Activated CD4-positive, alpha-beta T cell treated with anti-CD3 and anti-CD28 coated beads, Interleukin-2, Interleukin-6, amounts not matched to agents 100 ng/mL and 50 ng/mL, durations not matched to agents 16 hours and 8 hours (primary cell): ENCODE data around the gene MCM3.

Experiments
- DNase-seq: peaks from one replicate; pipeline ENCODE4 v3.0.0-alpha.2; 2020

The MCM3 gene

GRCh38 chr6:52245425-52245824, 39.1 kb downstream of the MCM3 start:
- DNase-seq: no peak

DNA sequence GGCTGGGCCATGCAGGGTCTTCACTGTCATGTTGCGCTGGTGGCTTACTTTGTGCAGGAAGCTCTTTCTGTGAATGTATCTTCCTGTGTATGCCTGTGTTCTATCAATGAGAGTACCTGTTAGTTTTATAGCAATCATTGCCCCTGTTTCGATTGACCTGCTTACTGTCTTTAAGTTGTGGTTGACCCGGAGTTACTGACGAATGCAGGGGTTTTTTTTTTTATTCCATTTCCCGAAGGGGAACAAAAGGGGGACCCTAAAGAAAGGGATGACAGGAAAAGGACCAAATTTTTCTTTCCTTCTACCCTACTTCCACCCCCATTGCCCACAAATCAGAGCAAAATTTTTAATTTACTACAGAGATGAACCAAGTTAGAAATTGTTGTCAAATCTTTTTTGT, 40.1 kb downstream of the MCM3 start, which contains the start of gene IL17F:
Gene IL17F (minus strand): TSS at position 101 of the 400 bp plus-strand sequence. CDS start 71 bp downstream, at position 30.
- DNase-seq: no peak

DNA sequence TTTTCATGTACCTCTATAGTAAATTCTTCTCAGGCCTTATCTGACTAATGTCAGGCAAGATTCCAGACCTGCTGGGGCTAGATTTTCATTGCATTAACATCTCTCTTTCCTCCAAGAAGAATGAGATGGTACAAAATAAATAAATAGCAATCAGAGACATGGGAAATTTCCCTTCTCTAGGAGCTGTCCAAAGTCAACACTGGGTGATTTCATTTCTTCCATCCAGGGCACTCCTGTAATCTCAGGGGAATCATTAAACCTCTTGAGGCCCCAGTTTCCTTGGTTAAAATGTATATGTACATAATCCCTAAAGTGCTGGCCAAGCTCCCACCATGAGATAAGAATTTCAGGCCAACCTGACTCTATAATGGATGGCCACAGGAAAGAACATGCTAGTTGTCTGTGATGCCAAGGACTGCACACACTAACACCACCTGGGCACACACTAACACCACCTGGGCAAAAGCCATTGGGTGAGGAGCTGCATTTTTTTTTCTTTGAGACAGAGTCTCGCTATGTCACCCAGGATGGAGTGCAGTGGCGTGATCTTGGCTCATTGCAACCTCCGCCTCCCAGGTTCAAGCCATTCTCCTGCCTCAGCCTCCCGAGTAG, 41.2 kb downstream of the MCM3 start:
- no peak for DNase-seq

DNA sequence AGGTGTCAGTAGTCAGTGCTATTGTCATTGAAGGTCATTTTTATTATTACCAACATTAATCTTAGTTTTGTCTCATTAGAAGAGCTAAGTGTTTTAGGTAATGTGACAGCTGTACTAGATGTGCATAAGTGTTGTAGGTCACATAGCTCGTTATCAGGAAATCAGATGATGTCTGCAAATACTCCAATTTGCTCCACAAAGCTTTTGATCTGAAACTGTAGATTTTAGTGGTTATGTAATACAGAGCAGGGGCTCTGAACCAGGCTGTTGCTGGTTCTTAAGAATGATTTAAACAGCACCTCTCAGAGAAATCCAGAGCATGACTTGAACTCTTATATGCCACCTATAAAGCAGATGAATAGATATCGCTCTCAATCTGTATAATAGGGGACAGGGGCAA, 42.7 kb downstream of the MCM3 start:
- DNase-seq: no peak

DNA sequence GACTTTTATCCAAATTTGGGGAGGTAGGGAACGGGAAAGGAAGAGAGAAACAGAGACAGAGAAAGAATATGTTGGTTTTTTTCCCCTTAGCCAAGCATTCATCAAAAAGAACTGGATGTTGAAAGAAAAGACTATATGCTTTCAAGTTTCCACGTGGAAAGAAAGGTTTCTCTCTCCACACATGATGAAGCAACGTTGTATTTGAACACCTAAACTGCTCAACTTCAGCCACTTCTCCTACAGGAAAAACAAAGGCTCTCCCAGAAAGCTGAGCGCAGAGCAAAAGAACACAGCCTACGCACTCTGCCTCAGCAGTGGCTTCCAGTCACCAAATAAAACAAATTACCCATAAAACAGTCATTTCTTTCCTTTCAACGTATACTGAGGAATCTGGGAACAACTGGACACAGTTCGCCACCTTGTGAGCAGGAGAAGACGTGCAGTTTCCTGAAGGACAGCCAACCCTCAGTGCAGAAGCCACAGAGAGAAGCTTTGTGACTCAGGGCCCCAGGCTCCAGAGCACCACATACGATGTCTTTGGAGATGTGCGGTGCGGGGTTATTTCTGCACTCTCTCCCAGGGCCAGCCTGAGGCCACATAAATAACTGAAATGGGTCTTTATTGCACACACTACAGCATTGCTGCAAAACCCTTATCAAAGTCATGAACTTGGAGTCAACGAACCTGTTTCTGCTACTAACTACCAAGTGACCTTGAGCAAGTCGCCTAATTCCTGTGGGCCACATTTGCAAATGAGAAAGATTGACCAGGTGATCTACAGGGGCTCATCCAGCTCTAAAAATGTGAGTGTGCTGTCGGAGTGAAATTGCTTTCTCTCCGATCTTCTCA, 50.3 kb downstream of the MCM3 start:
- DNase-seq: peak; percentile 76

DNA sequence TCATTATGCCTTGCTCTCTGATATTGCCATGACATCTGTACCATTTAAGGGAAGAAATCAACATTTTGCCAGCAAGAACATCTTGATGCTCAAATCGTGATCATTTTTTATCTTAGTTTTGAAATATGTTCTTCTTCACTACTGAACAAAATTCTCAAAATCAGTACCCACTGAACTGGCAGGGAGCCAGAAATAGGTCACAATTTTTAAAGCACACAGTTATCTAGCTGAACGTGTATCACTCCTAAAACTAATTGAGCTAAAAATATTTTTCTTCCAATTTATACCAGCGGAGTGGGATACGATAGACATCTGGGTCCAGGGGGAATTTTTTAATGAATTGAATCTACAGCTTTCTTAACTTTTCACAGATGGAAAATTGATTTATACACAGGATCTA, 51.5 kb downstream of the MCM3 start:
- DNase-seq: no peak

GRCh38 chr6:52231406-52232127, 53.0 kb downstream of the MCM3 start:
- peak; percentile 84 for DNase-seq

DNA sequence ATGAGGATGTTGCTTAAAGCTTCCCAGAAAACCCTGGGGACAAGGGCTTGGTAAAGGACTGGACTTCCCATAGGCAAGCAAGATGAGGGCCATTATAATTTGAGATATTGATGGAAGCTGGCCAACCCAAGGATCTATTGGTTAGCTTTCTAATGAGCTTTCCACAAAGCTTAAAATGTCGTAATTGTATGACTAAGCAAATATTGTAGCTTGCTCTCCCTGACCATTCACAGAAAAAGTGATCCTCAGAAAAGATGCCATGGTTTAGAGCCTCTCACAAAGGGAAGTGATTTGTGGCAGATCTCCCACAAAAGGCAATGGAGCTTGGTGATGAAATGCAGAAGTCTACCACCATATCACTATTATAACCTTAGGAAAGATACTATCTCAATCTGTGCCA, 53.9 kb downstream of the MCM3 start:
- no peak for DNase-seq

GRCh38 chr6:52227495-52227894, 57.0 kb downstream of the MCM3 start:
- DNase-seq: peak; percentile 96

GRCh38 chr6:52221302-52221701, 63.2 kb downstream of the MCM3 start:
- peak; percentile 72 for DNase-seq

DNA sequence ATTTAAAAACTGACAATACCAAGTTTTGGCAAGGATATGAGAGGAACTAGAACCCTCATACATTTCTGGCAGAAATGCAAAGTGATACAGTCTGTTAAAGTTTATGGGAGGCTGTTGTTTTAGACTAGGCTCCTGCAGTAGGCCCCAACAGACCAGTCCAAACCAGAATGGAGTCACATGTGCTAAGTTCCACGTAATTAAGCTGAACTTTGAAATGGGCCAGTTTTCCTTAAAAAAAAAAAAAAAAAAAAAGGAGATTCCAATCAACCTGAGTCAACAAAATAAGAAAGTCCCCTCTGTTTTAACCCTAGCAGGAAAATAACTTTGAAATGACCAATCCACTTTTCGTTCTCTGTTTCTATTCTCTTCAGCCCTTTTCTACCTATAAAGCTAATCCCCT, 66.8 kb downstream of the MCM3 start:
- DNase-seq: no peak

DNA sequence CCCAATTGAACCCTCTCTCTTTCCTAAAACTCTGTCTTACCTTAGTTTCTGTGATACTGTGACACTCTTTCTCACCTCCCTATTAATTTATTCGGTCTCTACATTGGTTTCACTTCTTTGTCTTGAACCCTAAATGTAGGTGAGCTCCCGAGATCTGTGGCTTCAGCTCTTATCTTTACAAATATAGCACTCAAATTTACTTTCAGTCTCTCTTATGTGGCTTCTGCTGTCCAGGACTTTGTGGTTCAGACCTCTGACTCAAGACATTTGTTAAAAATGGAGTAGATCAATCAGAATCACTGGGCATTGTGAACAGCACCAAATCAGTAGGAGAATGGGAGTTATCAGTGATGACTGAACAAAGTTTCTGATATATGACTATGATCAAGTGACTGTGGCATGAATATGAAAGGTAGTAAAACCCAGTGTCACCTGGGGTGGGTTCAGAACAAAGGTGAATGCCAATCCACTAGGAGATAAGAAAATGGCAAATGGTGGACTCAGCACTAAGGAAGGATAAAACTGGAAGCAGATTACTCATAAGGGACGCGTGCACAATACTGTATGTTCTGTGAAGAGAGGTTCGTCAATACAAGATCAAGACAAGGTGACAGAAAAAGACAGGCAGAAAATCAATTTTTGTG, 67.5 kb downstream of the MCM3 start:
- no peak for DNase-seq

DNA sequence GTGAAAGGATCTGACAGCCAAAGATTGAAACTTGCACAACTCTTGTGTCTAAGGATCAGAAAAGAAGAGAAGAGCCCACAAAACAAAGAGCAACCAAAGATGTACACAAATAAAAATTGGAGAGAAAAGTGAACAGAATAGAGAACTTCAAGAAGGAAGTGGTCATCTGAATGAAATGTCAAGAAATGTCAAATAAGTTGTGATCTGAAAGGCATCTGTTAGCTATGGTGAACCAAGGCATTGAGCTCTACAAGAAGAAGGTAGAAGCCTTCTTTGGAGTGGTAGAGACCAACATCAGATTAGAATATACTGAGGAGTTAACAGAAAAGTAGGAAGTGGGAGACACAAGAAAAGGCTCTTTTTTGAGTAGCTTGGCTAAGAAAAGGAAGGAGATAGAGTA, 68.8 kb downstream of the MCM3 start:
- no peak for DNase-seq
